DOHH2 (cell line): ENCODE data around the gene COLEC11.

ENCODE experiments used
- CTCF ChIP-seq: fragments of 200-600 bp; sonication (generic); IDR thresholded peaks from one replicate; pipeline ENCODE4 v1.5.1; 2014; ENCODE audit warnings: antibody characterized with exemption, mild to moderate bottlenecking, low read depth, low read length; ENCODE audit not compliant: poor library complexity, severe bottlenecking
- EZH2phosphoT487 ChIP-seq: fragments of 200-600 bp; sonication (generic); IDR thresholded peaks from 2 replicates; pipeline ENCODE4 v1.6.1; 2017; ENCODE audit warnings: borderline replicate concordance, mild to moderate bottlenecking, antibody characterized with exemption, low read length, moderate library complexity, mixed read lengths

GRCh38 chr2:3608373-3609278 is 13.7 kb downstream of the COLEC11 start:
- no peak for TF ChIP-seq CTCF
- TF ChIP-seq EZH2phosphoT487, result no peak
